ENCODE measurements around the gene TSPAN11. TPM values are rescaled to one million over a fixed set of nuclear protein-coding genes. Genes with fewer than 3 reads are reported as not detected.

Gene TSPAN11
- total RNA-seq, 1 donor from 2014 or later = 31.0 TPM

- H3K9me3 Mint-ChIP-seq (ENCODE audit: unreplicated experiment) = peaks cover 3% of the 10 kb centered on the region
- no peak overlapping the region for H3K27ac Mint-ChIP-seq (ENCODE audit: unreplicated experiment)
- H3K4me1 Mint-ChIP-seq (ENCODE audit: low read depth, unreplicated experiment) = no peaks in the 10 kb centered on the region
- no peak for TF ChIP-seq CTCF (IDR thresholded peaks at IDR 0.05; ENCODE audit: partially characterized antibody, unreplicated experiment)
- no peak overlapping the region for H3K4me3 Mint-ChIP-seq (ENCODE audit: unreplicated experiment)
- DNase-seq = no peak
- peaks cover 15% of the 10 kb centered on the region for H3K36me3 Mint-ChIP-seq (ENCODE audit: unreplicated experiment)
- peaks cover 4% of the 10 kb centered on the region for H3K27me3 Mint-ChIP-seq (ENCODE audit: unreplicated experiment)
These were observed 45.7 kb upstream of the TSPAN11 start for GRCh38 chr12:30880813-30881212.

- TF ChIP-seq CTCF (IDR thresholded peaks at IDR 0.05; ENCODE audit: partially characterized antibody, unreplicated experiment) = no peak
- peaks cover 8% of the 10 kb centered on the region for H3K9me3 Mint-ChIP-seq (ENCODE audit: unreplicated experiment)
- no peak overlapping the region for H3K27ac Mint-ChIP-seq (ENCODE audit: unreplicated experiment)
- no peaks in the 10 kb centered on the region for H3K27me3 Mint-ChIP-seq (ENCODE audit: unreplicated experiment)
- H3K4me3 Mint-ChIP-seq (ENCODE audit: unreplicated experiment) = no peak overlapping the region
- DNase-seq = no peak
- peaks cover 27% of the 10 kb centered on the region for H3K36me3 Mint-ChIP-seq (ENCODE audit: unreplicated experiment)
- no peaks in the 10 kb centered on the region for H3K4me1 Mint-ChIP-seq (ENCODE audit: low read depth, unreplicated experiment)
These were observed 43.8 kb upstream of the TSPAN11 start for GRCh38 chr12:30882706-30883105.

GRCh38 chr12:30884799-30885198, 41.7 kb upstream of the TSPAN11 start:
- Mint-ChIP-seq H3K4me3 (ENCODE audit: unreplicated experiment) (no peak overlapping the region), H3K9me3 (ENCODE audit: unreplicated experiment) (peaks cover 10% of the 10 kb centered on the region), H3K36me3 (ENCODE audit: unreplicated experiment) (peaks cover 28% of the 10 kb centered on the region), H3K4me1 (ENCODE audit: low read depth, unreplicated experiment) (no peaks in the 10 kb centered on the region), H3K27me3 (ENCODE audit: unreplicated experiment) (no peaks in the 10 kb centered on the region), H3K27ac (ENCODE audit: unreplicated experiment) (no peak overlapping the region)
- TF ChIP-seq CTCF (IDR thresholded peaks at IDR 0.05; ENCODE audit: partially characterized antibody, unreplicated experiment) = no peak
- DNase-seq = no peak

- H3K27ac Mint-ChIP-seq (ENCODE audit: unreplicated experiment) = no peak overlapping the region
- H3K36me3 Mint-ChIP-seq (ENCODE audit: unreplicated experiment) = peaks cover 28% of the 10 kb centered on the region
- no peak overlapping the region for H3K4me3 Mint-ChIP-seq (ENCODE audit: unreplicated experiment)
- no peak for DNase-seq
- no peaks in the 10 kb centered on the region for H3K4me1 Mint-ChIP-seq (ENCODE audit: low read depth, unreplicated experiment)
- TF ChIP-seq CTCF (IDR thresholded peaks at IDR 0.05; ENCODE audit: partially characterized antibody, unreplicated experiment) = no peak
- H3K9me3 Mint-ChIP-seq (ENCODE audit: unreplicated experiment) = peaks cover 10% of the 10 kb centered on the region
- H3K27me3 Mint-ChIP-seq (ENCODE audit: unreplicated experiment) = no peaks in the 10 kb centered on the region
These were observed 41.2 kb upstream of the TSPAN11 start for GRCh38 chr12:30885321-30885720.

GRCh38 chr12:30887226-30887625, 39.3 kb upstream of the TSPAN11 start:
- Mint-ChIP-seq H3K9me3 (ENCODE audit: unreplicated experiment) (peaks cover 10% of the 10 kb centered on the region), H3K36me3 (ENCODE audit: unreplicated experiment) (peaks cover 28% of the 10 kb centered on the region), H3K27me3 (ENCODE audit: unreplicated experiment) (no peaks in the 10 kb centered on the region), H3K4me1 (ENCODE audit: low read depth, unreplicated experiment) (no peaks in the 10 kb centered on the region), H3K27ac (ENCODE audit: unreplicated experiment) (no peak overlapping the region), H3K4me3 (ENCODE audit: unreplicated experiment) (no peak overlapping the region)
- DNase-seq = no peak
- no peak for TF ChIP-seq CTCF (IDR thresholded peaks at IDR 0.05; ENCODE audit: partially characterized antibody, unreplicated experiment)

Measured in glutamatergic neuron (in vitro differentiated cells).